Measurements from ENCODE around the gene GORASP2. TPM values are rescaled to one million over a fixed set of nuclear protein-coding genes. Genes with fewer than 3 reads are reported as not detected.

GORASP2 gene
- total and polyA plus RNA-seq, 2 of the 4 experiments (the other 2 are of a cell fraction) = 53.1 to 156 TPM

GRCh38 chr2:170949415-170949814, 20.4 kb downstream of the GORASP2 start:
- dilution Hi-C loops (cut with HindIII; ENCODE audit: low sequenced_read_pairs, unreplicated experiment) = no loop called here

More at GRCh38 chr2:170949415-170949814, 20.4 kb downstream of the GORASP2 start:
- no peak overlapping the region for H3K18ac ChIP-seq (ENCODE audit: low read depth, low read length)
- peaks cover 54% of the 10 kb centered on the region for H4K20me1 ChIP-seq (ENCODE audit: insufficient read depth, low read length)
- H3K4ac ChIP-seq (ENCODE audit: low read depth, low read length) = no peak overlapping the region
- no peak overlapping the region for H3K4me3 ChIP-seq (ENCODE audit: insufficient read depth, low read depth, low read length)
- H2BK120ac ChIP-seq (ENCODE audit: low read depth, low read length) = no peak overlapping the region
- ChIA-PET POLR2A (ENCODE audit: unreplicated experiment) (no interaction called here), CTCF (no interaction called here)
- H3K27ac ChIP-seq (ENCODE audit: insufficient read depth, low read length) = no peak overlapping the region
- H3K9me3 ChIP-seq (ENCODE audit: control insufficient read depth, insufficient read depth, low read length) = no peaks in the 10 kb centered on the region
- no peak overlapping the region for H3K56ac ChIP-seq (ENCODE audit: extremely low read depth, insufficient read depth, low read length)
- 94% methylated on average over 3 of the region's 5 CpGs; no CpG with 5 or more reads in 1 of the 2 experiments for WGBS, 2 experiments (ENCODE audit: extremely low coverage in 2 of 2, insufficient read length in 1 of 2)
- no peak overlapping the region for H3K4me2 ChIP-seq (ENCODE audit: low read depth, low read length)
- H2BK20ac ChIP-seq (ENCODE audit: low read depth, low read length) = no peak overlapping the region
- DNase-seq (no peak), ATAC-seq (ENCODE audit: low read depth) (no peak)
- no peak overlapping the region for H4K8ac ChIP-seq (ENCODE audit: low read depth in 2 of 2, low read length in 2 of 2)
- TF ChIP-seq POLR2A (IDR thresholded peaks at IDR 0.05; ENCODE audit: low read depth, low read length) = no peak
- TF ChIP-seq MXI1 (IDR thresholded peaks at IDR 0.05; ENCODE audit: borderline replicate concordance, low read depth, low read length) = no peak
- no peak for TF ChIP-seq USF2 (IDR thresholded peaks at IDR 0.05; ENCODE audit: low read depth, low read length)
- TF ChIP-seq CEBPB (IDR thresholded peaks at IDR 0.05; ENCODE audit: low read depth, low read length) = no peak
- no peak for TF ChIP-seq CHD1 (IDR thresholded peaks at IDR 0.05; ENCODE audit: low read depth, low read length)
- TF ChIP-seq NFE2L2 (IDR thresholded peaks at IDR 0.05; ENCODE audit: low read depth, low read length) = no peak
- no peak for TF ChIP-seq RAD21 (IDR thresholded peaks at IDR 0.05; ENCODE audit: low read length)
- no peak for TF ChIP-seq FOS (IDR thresholded peaks at IDR 0.05; ENCODE audit: low read depth, low read length)
- no peak for TF ChIP-seq RFX5 (IDR thresholded peaks at IDR 0.05; ENCODE audit: low read depth, low read length)
- no peak for TF ChIP-seq CTCF (conservative IDR thresholded peaks at IDR 0.05; ENCODE audit: low read depth, low read length)
- H2AK5ac ChIP-seq (ENCODE audit: low read depth, low read length) = no peak overlapping the region
- H4K91ac ChIP-seq (ENCODE audit: insufficient read depth, low read depth, low read length) = no peak overlapping the region
- no peak overlapping the region for H3K9ac ChIP-seq (ENCODE audit: low read depth, low read length)
- no peak overlapping the region for H3K23ac ChIP-seq (ENCODE audit: low read depth, low read length)
- peaks cover 35 to 43% of the 10 kb centered on the region in 2 experiments for H3K79me1 ChIP-seq (ENCODE audit: low read depth in 1 of 2, low read length in 2 of 2)
- no peak overlapping the region for H3K14ac ChIP-seq (replicated peaks; ENCODE audit: low read depth, low read length)
- H2BK5ac ChIP-seq (ENCODE audit: low read depth, low read length, poor library complexity, severe bottlenecking) = no peak overlapping the region
- no peak overlapping the region for H2BK15ac ChIP-seq (ENCODE audit: low read depth, low read length)
- H3K27me3 ChIP-seq (ENCODE audit: control insufficient read depth, insufficient read depth, low read length) = no peaks in the 10 kb centered on the region
- H3K4me1 ChIP-seq (ENCODE audit: control insufficient read depth, insufficient read depth, low read length) = peaks cover 4% of the 10 kb centered on the region; the same call in 1 of the 2 replicates
- no peak overlapping the region for H4K5ac ChIP-seq (ENCODE audit: low read depth, low read length)
- intact Hi-C loops (cut with micrococcal nuclease) = no loop called here
- no TSS peak for BruUV-seq (replicated peaks)
- peaks cover 34% of the 10 kb centered on the region for H3K36me3 ChIP-seq (ENCODE audit: control insufficient read depth, insufficient read depth, low read length)
- H2AFZ ChIP-seq (replicated peaks; ENCODE audit: low read length, poor library complexity) = no peak overlapping the region
- peaks cover 8% of the 10 kb centered on the region for H3K9me1 ChIP-seq (ENCODE audit: insufficient read depth, low read length)
- in situ Hi-C loops (cut with MboI; ENCODE audit: low sequenced_read_pairs) = loop anchor here (25.0 kb wide), 1 partner anchor 1137 kb away; the partner anchor contains the start of gene METTL5
- no peak overlapping the region for H2AK9ac ChIP-seq (replicated peaks; ENCODE audit: low read depth, low read length, poor library complexity)
